GM19438 (cell line): ENCODE data around the gene JMJD8.
"Not testable (repeated sequence)": the region's sequence is repeated elsewhere in the genome, so short reads cannot be mapped to it uniquely, and the experiment has no call there.

Experiments used
- ATAC-seq: cut with Tn5 transposase; IDR thresholded peaks from one replicate; pipeline ENCODE4 v1.9.1; 2021; ENCODE audit warnings: low read depth; ENCODE audit not compliant: unreplicated experiment

The JMJD8 gene

DNA sequence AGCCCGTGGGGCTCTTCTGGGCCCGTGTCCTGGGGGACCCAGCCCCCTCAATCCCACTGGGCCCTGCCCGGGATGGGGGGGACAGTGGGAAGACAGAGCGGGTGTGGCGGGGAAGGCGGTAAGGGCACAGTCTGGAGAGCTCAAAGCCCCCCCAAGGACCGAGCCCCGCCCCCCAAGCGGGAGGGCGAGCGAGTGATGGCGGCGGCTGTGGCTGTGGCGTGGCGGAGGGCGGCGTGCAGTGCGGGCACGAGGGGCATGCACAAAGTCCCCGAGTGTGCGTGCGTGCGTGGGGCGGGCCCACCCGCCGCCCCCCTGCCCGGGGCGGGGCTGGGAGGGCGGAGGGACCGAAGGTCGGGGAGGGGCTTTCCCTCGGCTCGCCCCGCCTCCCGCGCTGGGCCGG is 9.6 kb upstream of the JMJD8 start:
- no peak for ATAC-seq

DNA sequence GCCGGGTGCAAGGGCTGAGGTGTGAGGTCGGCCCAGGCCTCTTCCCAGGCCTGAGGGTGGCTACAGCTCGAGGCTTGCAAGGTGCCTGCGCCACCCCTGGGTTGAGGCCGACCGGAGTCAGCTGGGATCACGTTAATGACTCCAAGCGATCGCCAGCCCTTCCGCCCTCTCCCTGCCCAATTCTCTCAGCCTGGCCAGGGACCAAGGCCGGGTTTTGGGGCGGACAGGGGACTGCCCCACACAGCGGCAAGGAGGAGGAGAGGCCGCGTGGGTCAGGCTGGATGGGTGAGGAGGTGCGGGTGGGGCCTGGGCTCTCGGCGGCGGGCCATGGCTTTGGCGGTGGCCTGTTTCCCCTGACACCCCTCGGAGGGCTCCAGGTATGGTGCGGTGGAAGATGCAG is 9.2 kb upstream of the JMJD8 start:
- no peak for ATAC-seq

DNA sequence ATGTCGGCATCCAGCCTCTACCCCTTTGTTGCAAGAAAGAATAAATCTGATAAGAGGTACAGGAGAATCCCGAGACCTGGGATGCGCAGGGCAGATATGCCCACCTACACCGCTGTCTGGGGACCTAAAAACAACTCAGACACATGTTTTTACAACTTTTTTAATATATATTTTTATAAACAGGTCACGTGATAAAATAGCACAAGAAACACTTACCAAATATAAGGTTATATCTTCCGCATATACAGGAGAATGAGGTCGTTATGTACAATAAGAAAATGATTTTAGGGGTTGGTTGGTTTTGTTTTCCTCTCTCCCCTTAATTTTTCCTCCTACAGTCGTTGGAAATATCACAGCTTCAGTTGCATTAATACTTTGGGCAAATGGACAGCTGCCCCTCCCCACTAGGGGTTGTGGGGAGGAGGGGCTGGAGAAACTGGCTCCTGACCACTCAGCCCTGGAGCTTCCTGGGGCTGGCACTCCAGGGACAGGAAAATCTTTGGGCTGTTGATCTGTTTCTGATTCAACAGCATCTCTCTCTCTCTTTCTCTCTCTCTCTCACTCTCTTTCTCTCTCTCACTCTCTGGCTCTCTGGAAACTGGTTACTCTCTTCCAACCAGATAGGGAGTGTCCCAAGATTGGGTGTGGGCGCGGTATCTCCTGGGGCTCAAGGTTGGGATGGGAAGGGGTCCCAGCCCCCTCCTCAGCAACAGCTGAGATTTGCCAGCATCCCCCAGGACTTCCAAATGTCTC is 8.4 kb upstream of the JMJD8 start:
- no peak for ATAC-seq

DNA sequence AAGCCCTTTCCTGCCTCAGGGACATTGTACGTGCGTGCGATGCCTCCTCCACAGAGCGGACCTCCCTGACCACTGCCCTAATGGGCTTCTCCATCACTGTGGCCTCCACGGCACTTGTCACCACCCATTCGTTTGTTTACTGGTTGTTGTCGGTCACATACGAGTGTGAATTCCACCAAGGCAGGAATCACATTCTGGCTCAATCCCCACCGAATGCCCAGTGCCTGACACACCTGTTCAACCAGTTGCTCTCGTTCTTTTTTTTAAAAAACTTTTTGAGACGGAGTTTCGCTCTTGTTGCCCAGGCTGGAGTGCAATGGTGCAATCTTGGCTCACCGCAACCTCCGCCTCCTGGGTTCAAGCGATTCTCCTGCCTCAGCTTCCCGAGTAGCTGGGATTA is 7.1 kb upstream of the JMJD8 start:
- not testable (repeated sequence) for ATAC-seq

DNA sequence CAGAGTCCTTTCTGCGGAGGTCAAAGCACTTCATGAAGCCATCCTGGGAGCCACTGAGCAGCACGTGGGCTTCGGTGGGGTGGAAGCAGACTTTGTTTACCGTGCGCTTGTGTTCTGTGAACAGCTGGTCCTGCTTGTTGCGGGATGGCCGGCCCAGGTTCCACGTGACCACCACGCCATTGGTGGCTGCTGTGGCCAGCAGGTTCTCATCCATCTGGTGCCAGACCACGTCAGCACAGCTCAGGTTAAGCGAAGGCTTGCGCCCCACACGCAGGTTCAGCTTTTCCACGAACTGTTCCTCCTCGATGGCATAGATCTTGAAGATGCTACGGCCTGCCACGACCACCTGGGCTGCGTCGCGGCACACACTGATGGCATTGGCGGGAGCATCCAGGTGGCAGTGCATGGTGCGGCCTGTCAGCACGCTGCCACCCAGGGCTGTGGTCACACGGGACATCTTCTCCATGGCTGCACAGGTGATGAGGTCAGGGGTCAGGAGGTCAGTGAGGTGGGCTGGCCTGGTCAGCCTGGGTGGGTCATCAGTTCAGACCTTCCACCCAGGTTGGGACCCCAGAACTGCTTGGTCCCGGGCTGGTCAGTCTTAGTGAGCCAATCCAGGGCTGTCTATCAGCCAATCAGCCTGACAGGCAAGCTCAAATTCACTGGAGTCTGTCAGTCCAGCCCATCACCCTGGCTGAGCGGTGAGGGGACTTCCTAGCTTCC is 5.2 kb upstream of the JMJD8 start:
- no peak for ATAC-seq

DNA sequence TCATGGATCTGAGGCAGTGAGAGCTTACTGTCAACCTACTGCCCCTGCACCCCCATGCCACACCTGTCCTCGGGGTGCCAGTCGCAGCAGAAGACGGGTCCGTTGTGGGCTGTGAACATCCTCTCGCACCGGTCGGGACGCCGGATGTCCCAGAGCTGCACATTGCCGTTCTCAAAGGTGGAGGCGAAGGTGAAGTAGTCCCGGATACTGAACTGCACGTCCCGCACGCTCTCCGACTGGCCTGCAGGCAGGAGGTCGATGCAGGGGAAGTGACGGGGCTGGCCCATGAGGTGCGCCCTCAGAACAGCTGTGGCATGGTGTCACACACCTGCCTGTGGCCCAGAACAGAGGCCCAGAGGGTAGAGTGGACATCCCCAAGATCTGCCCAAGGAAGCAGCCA is 3.4 kb upstream of the JMJD8 start:
- ATAC-seq = no peak

DNA sequence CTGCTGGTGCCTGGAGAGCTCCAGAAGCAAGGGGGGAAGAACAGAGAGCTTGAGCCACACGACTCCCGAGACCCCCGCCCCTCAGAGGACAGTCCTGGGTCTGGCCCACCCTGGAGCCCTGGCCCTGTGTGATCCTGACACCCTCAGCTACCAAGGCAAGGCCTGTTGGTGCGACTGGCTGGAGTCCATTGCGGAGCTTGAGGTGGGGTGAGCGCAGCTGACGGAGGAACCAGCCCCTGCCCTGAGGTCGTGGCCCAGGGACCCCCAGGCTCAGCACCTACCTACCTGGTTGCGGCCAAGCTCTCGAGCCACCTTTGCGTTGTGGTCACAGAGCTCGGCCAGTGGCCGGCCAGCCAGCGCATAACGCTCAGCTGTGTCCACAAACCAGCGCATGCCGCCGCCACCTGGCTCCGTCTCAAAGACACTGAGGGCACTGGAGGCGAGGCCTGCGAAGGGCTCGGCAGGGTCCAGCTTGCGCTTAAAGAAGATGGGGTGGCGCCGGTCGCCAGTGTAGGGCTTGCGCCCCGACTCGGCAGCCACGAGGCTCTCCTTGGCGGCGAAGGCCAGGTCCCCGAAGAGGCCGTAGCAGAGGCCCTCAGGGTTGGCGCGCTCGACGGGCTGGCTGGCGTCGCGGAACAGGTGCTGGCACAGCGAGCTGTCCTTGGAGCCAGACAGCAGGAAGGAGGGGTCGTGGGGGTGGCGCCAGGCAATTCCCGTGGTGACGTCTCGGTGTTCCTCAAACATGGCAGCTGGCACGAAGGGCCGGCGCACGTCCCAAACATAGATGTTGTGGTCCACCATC is 2.5 kb upstream of the JMJD8 start:
- no peak for ATAC-seq

DNA sequence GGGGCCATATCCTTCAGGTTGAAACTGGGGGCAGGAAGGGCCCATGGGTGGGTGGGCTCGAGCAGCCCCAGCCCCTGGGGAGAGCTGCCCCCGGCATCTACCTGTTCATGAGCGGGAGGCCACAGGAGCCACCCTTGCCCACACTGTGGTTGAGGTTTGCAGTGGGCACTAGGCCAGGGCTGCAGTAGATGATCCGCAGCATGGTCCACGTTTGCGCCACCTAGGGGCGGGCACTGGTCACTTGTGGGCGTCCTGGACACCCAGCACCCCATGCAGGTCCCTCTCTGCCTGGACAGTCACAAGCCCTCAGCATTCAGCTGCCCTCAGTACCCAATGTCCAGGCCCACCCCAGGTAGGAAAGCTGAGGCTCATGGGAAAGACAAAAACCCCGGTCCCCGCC is 1.8 kb upstream of the JMJD8 start:
- ATAC-seq = no peak

DNA sequence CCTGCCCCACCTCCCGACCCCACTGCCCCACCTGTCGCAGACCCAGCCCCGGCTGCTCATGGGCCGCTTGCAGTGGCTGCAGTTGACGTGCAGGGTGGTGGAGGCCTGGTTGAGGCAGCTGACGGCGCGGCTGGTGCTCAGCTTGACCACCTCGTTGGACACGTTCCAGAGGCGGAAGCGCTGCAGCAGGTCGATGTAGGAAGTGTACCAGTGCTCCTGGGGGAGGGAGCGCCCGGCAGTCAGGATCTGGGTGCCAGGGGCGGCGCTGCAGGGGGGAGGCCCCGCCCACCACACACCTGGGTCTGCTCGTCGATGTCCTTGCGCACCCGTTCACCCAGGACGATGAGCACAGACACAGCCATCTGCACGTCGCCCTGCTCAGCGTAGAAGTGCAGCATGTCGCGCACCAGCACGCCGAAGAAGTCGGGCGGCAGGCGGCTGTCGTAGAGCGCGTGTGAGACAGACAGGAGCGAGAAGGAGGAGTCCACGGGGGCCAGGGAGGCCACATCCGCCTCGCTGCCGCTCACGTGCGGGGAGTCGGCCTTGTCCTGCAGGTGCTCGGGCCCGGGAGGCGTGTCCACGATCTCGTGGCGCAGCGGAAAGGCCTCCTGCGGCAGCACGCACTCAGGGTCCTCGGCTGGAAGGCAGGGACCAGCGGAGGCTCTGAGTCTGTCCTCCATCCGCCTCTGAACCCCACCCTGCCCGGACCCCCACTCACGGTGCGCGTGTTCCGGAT is 995 bp upstream of the JMJD8 start:
- no peak for ATAC-seq

DNA sequence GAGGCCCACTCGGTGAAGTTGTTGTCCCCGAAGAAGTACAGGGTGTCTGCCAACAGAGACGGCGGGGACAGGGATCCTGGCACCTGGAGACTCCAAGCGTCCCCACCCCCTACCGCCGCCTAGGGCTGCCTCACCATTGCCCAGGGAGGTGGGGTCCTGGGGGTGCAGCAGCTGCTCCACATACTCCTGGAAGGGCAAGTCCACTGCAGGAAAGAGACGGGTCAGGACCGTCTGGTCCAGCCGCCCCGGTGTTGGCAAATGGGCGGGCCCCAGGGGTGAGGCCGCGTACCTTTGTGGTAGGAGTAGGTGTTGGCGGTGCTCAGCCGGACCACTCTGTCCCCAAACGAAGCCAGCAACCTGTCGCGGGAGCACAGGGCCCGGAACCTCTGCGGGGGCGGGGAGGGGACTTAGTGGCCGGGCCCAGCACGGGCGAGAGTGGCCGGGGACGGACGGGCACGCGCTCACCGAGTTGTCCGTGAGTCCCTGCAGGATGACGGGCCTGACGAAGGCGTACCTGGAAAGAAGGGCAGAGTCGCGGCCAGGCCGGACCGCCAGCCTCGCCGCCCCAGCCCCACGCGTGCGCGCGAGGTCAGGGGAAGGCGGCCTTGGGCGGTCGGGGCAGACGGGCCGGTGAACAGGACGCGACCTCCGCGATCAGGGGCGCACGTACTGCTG is 601 bp downstream of the JMJD8 start:
- no peak for ATAC-seq

DNA sequence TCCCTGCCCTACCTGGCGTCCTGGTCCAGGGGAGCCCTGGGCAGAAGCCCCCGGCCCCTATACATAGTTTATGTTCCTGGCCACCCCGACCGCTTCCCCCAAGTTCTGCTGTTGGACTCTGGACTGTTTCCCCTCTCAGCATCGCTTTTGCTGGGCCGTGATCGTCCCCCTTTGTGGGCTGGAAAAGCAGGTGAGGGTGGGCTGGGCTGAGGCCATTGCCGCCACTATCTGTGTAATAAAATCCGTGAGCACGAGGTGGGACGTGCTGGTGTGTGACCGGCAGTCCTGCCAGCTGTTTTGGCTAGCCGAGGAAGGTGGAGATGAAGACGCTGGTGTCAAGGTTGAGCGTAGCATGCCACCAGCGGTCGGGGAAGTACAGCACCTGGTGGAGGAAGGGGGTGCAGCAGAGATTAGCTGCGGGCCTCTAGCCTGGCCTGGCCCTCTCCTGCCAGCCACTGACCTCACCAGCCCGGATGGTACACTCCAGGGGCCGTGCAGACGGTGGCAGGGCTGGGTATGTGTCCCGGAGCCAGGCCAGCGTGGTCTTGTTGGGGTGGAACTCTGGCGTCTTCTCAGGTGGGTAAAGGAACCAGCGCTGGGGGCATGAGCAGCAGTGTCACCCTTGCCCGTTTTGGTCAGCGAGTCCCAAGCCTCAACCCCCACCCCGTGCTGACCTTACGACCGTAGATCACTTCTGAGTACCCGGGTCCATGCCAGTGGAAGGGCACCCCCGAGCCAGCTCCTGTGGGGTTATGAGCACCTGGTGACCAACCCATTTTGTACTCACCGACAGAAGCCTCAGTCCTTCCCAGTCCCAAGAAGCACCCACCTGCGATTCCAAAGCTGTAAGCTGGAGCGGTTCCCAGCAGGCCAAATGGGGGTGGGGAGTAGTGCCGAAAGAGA is 1.4 kb downstream of the JMJD8 start:
- no peak for ATAC-seq

DNA sequence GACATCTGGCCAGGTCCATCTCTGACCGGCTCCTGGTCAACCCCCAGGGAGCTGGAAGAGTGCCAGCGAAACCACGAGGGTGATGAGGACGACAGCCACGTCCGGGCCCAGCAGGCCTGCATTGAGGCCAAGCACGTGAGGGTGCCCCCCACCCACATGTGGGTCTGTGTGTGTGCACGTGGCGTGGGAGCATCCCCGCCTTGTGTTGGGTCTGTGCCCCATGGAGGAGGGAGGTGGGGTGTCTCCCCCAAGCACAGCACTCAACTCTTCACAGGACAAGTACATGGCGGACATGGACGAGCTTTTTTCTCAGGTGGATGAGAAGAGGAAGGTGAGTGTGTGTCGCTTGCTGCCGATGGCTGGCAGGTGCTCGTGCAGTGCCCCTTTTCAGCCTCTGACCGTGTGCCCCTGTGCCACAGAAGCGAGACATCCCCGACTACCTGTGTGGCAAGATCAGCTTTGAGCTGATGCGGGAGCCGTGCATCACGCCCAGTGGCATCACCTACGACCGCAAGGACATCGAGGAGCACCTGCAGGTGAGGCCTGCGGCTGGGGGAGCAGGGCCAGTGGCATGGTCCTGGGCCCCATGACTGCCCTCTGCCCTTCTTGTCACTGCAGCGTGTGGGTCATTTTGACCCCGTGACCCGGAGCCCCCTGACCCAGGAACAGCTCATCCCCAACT is 2.2 kb downstream of the JMJD8 start:
- no peak for ATAC-seq

DNA sequence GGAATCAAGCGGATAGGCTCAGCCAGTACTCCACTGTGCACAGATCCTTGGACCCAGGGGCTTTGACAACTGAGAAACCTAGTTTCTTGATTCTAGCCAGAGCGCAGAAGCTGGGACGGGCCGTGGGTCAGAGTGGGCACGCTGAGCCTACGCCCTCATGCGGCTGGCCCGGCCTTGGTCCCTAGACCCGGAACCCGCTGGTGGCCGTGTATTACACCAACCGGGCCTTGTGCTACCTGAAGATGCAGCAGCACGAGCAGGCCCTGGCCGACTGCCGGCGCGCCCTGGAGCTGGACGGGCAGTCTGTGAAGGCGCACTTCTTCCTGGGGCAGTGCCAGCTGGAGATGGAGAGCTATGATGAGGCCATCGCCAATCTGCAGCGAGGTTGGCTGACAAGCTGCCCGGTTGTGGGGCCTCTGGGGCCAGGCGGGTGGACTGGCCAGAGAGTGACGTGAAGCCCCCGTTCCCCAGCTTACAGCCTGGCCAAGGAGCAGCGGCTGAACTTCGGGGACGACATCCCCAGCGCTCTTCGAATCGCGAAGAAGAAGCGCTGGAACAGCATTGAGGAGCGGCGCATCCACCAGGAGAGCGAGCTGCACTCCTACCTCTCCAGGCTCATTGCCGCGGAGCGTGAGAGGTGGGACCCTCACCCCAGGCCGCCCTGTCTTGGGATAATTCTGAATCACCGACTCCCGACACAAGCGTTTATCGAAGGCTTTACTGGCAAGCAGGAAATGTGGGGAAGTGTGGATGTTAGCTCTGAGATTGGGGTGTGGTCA is 3.0 kb downstream of the JMJD8 start:
- no peak for ATAC-seq

DNA sequence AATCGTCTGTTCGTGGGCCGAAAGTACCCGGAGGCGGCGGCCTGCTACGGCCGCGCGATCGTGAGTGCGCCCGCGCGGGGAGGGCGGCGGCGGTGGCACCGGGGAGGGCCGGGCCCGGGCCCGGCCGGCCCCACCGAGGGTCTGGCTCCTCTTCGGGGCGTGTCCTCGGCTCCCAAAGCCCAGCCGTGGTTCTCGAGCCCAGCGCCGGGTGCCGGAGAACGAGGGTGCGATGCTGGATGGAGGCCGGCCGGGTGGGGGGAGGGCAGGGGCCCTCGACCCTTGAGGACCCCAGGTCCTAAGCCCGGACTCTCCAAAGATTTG is 3.5 kb downstream of the JMJD8 start:
- no peak for ATAC-seq

DNA sequence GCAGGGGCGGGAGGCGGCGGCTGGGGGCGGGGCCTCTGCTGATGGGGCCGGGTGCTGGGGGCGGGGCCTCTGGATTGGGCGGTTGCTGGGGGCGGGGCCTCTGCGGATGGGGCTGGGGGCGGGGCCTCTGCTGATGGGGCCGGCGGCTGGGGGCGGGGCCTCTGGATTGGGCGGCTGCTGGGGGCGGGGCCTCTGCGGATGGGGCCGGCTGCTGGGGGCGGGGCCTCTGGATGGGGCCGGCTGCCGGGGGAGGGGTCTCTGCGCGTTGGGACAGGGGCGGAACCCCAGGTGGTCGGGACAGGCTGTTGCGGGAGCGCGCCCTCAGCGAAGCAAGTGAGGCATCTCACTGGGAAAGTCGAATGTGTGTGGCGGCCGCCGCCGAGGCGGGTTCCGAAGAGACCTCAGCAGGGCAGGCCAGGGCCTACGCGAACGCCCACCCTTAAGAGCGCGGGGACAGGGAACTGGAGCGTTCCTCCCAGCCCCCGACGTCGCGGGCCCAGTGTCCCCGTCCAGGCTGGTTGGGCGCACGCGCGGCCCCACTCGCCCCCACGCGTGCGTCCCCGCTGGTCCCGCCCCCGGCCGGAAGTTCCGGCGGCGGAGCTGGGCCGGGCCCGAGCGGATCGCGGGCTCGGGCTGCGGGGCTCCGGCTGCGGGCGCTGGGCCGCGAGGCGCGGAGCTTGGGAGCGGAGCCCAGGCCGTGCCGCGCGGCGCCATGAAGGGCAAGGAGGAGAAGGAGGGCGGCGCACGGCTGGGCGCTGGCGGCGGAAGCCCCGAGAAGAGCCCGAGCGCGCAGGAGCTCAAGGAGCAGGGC is 4.1 kb downstream of the JMJD8 start, which contains the start of gene STUB1:
TSS of gene STUB1 (plus strand) at position 597 of the 811 bp plus-strand sequence. CDS start at position 713, 116 bp downstream.
- ATAC-seq = peak; percentile 37

DNA sequence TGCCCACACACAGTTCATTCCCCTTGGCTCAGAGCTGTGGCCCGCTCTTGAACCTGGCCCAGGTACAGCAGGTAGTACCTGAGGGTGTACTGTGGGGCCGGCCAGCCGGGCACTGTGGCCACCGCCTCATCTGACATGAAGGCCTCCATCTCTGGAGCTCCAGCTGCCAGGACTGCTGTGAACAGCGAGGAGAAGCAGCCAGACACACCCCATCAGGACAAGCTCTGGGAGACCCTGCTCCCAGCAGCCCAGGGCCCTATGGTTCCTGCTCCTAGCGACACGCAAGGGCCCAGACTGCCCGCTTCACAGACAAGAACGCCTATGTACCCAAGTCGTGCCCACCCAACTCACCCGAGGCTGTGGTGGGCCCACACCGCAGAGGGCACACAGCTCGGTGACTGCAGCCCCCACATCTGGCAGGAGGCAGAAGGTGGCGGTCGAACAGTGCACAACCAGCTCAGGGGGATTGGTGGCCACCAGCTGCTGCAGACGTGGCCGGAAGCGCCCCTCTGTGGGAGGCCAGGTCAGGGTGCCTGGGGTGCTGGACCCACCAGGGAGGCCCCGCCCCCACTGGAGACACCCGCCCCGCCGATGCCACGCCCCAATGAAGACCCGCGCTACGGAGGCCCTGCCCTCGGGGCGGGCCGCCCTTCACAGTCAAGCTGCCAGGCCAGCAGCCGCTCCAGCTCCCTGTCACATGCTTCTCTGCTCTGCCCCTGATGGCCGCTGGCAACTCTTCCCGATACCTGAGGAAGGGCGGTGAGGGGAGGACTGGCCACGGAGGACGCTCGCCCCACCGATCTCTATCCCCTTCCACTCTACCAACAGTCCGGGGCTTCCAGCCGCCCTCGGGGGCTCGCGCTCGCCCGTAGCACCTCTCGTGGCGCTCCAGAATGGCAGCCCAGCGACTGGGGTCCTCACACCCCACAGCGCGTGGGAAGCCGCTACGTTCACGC is 5.0 kb downstream of the JMJD8 start:
- no peak for ATAC-seq
